Pancreas (tissue), 10 donors: Measurements from ENCODE around the gene APBA2. TPM values are rescaled to one million over a fixed set of nuclear protein-coding genes. Genes with fewer than 3 reads are reported as not detected.

Source experiments
- ATAC-seq, 4 donors: fragments of 200-7000 bp; cut with Tn5 transposase; one replicate each; pipeline versions ENCODE4 v1.8.0 to v1.9.1; 2020; ENCODE audit warnings: mild to moderate bottlenecking in 4 of 4, moderate library complexity in 4 of 4
- DNase-seq, 6 donors: peaks; one replicate each; pipeline ENCODE4 v3.0.0-alpha.2; 2020
- FAIRE-seq: peaks from 2 replicates; lab custom pipeline; 2012; peaks lifted over from hg19 to GRCh38; lab: Jason Lieb, UNC
- H3K27ac ChIP-seq, 4 donors: fragments of 200-600 bp; sonication (generic); 1 replicate in 3 of 4; 2 replicates in 1 of 4; pipeline versions ENCODE4 v1.5.0 to v1.8.0; 2020
- H3K27me3 ChIP-seq, 4 donors: fragments of 200-600 bp; one replicate each; pipeline ENCODE4 v1.8.0; 2021
- H3K36me3 ChIP-seq, 3 donors: fragments of 200-600 bp; sonication (generic) in 1 of 3; one replicate each; pipeline versions ENCODE4 v1.5.0 to v1.8.0; 2020 to 2021
- H3K4me1 ChIP-seq, 3 donors: fragments of 200-600 bp; one replicate each; pipeline ENCODE4 v1.8.0; 2021
- H3K4me3 ChIP-seq, 4 donors: fragments of 200-600 bp; sonication (generic) in 2 of 4; one replicate each; pipeline versions ENCODE4 v1.5.0 to v1.8.0; 2020 to 2021
- H3K9me3 ChIP-seq, 4 donors: fragments of 200-600 bp; one replicate each; pipeline ENCODE4 v1.8.0; 2021
- WGBS, 2 donors: extraction: QIAGEN DNeasy Blood & Tissue Kit; methylation state at CpG; one replicate each; pipeline ENCODE4 v1.1.7; 2013; 5-methylcytosine and 5-hydroxymethylcytosine counted together
- intact Hi-C, 3 donors: fragments of 100-400 bp; cut with DNase I; formaldehyde crosslinking; loops; one replicate each; pipeline versions ENCODE4 v1.11.1 to v1.14.2; 2022
- polyA plus RNA-seq, 2 donors: library from polyadenylated mRNA; stranded (reverse); fragments of 200-250 nt; gene quantifications; one replicate each; pipeline ENCODE4 v1.2.3, GENCODE V29; 2013
- total RNA-seq, 6 donors: library from RNA; stranded (reverse); fragmentation: NEBNext Ultra II Directional in 4 of 6; extraction: Animal tissue kit (Norgen Biotek cat#: 25700) in 4 of 6; gene quantifications; one replicate each; pipeline versions ENCODE4 v1.2.1 to v1.2.4, GENCODE V29; 2021 to 2023
- TF ChIP-seq, protein P1 (sequence below), 4 donors: fragments of 200-600 bp; sonication (generic) in 3 of 4; IDR thresholded peaks; one replicate each; pipeline versions ENCODE4 v1.5.0 to v1.8.0; 2021; ENCODE audit warnings: antibody characterized with exemption in 4 of 4
- donor health status: healthy with polysubstance abuse.
- donor health status: DM: no; HTN: no; CAD: no; lungs with moderate emphysema.
- donor health status: DM: no; HTN: no; CAD: no.
- donor health status: control.
- donor health status: control.
- donor health status: Bipolar disorder and iron deficiency.
- donor health status: DM: yes; HTN: yes; CAD: no.
- donor health status: DM: no; HTN: no; CAD: no.
- donor health status: DM: no; HTN: no; CAD: no.
- donor health status: DM: yes; HTN: yes; CAD: no.

The APBA2 gene
- total and polyA plus RNA-seq, 8 donors: 3.9 to 10.3 (median 6.7) TPM

DNA sequence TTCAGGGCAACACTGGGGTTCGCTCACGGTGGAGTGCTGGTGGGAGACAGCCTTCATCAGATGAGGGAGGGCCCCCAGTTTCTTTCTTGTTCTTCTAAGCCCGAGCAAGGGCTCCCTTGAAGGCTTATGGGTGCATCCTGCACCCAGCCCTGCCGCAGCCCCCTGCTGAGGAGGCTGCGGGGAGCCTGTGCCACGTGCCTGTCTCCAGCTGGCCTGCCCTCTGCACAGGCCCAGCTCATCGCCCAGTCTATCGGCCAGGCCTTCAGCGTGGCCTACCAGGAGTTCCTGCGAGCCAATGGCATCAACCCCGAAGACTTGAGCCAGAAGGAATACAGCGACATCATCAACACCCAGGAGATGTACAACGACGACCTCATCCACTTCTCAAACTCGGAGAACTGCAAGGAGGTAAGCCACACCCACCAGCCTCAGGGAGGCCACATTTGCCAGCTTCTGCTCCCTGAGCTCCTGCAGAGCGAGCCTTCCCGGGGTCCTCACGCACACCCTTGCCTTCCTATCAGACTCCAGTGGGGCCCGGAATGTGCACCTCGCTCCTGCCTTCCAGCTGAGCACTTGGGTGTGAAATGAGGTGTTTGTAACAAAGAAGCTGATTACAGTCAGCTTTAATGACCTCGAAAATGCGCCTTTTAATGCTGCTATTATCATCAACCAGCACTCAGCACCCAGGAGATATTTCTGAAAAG, 219.5 kb downstream of the APBA2 start:
- H3K27ac ChIP-seq: no peak overlapping the region
- FAIRE-seq (no peak), ATAC-seq (no peak), DNase-seq (no peak)
- H3K4me3 ChIP-seq: no peak overlapping the region
- no peaks in the 10 kb centered on the region for H3K27me3 ChIP-seq
- WGBS, 2 donors: 89 to 90% methylated on average over 22 of the region's 22 CpGs
- intact Hi-C loops: no loop called here
- no peaks in the 10 kb centered on the region for H3K4me1 ChIP-seq
- no peaks in the 10 kb centered on the region for H3K36me3 ChIP-seq
- H3K9me3 ChIP-seq: no peaks in the 10 kb centered on the region
- TF ChIP-seq, protein P1, sequence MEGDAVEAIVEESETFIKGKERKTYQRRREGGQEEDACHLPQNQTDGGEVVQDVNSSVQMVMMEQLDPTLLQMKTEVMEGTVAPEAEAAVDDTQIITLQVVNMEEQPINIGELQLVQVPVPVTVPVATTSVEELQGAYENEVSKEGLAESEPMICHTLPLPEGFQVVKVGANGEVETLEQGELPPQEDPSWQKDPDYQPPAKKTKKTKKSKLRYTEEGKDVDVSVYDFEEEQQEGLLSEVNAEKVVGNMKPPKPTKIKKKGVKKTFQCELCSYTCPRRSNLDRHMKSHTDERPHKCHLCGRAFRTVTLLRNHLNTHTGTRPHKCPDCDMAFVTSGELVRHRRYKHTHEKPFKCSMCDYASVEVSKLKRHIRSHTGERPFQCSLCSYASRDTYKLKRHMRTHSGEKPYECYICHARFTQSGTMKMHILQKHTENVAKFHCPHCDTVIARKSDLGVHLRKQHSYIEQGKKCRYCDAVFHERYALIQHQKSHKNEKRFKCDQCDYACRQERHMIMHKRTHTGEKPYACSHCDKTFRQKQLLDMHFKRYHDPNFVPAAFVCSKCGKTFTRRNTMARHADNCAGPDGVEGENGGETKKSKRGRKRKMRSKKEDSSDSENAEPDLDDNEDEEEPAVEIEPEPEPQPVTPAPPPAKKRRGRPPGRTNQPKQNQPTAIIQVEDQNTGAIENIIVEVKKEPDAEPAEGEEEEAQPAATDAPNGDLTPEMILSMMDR (IDR thresholded peaks at IDR 0.05): no peak

GRCh38 chr15:29106116-29106515, 220.3 kb downstream of the APBA2 start:
- peak in 1 of 6 donors; percentile 32 for DNase-seq
- no peaks in the 10 kb centered on the region for H3K4me1 ChIP-seq
- TF ChIP-seq, protein P1 (IDR thresholded peaks at IDR 0.05): no peak
- WGBS, 2 donors: 93 to 100% methylated on average over 3 to 4 of the region's 4 CpGs
- no peaks in the 10 kb centered on the region for H3K36me3 ChIP-seq
- no peak for FAIRE-seq
- no peaks in the 10 kb centered on the region for H3K9me3 ChIP-seq
- H3K4me3 ChIP-seq: no peak overlapping the region
- no peak for ATAC-seq
- intact Hi-C loops: no loop called here
- no peaks in the 10 kb centered on the region for H3K27me3 ChIP-seq
- no peak overlapping the region for H3K27ac ChIP-seq

DNA sequence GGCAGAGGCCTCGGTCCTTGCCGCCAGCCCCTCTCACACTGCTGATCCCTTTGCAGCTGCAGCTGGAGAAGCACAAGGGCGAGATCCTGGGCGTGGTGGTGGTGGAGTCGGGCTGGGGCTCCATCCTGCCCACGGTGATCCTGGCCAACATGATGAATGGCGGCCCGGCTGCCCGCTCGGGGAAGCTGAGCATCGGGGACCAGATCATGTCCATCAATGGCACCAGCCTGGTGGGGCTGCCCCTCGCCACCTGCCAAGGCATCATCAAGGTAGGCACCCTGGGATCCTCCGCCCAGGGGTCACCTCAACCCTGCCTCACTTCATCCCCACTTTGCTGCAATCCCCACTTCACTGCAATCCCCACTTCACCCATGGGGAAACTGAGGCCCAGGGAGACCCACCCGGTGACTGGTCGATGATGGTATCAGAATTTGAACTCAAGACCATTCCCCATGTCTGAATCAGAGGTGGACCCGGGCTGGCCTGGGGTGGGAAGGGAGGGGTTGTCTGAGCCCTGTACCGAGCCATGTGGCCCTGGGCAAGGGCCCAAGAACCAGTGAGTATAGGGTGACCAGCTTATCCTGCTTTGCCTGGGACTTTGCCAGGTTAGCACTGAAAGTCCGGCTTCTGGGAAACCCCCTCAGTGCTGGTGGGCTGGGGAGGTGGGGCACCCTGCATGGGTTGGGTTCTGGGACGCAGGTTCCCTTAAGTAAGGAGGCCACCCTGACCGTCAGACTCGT, 220.9 kb downstream of the APBA2 start:
- Histone ChIP-seq H3K36me3 (no peaks in the 10 kb centered on the region), H3K9me3 (no peaks in the 10 kb centered on the region), H3K4me1 (no peaks in the 10 kb centered on the region), H3K27me3 (no peaks in the 10 kb centered on the region), H3K4me3 (no peak overlapping the region), H3K27ac (no peak overlapping the region)
- 87 to 92% methylated on average over 19 to 21 of the region's 21 CpGs for WGBS, 2 donors
- intact Hi-C loops: no loop called here
- TF ChIP-seq, protein P1 (IDR thresholded peaks at IDR 0.05): no peak
- FAIRE-seq (no peak), DNase-seq (peak in 1 of 6 donors; percentile 47), ATAC-seq (no peak)

DNA sequence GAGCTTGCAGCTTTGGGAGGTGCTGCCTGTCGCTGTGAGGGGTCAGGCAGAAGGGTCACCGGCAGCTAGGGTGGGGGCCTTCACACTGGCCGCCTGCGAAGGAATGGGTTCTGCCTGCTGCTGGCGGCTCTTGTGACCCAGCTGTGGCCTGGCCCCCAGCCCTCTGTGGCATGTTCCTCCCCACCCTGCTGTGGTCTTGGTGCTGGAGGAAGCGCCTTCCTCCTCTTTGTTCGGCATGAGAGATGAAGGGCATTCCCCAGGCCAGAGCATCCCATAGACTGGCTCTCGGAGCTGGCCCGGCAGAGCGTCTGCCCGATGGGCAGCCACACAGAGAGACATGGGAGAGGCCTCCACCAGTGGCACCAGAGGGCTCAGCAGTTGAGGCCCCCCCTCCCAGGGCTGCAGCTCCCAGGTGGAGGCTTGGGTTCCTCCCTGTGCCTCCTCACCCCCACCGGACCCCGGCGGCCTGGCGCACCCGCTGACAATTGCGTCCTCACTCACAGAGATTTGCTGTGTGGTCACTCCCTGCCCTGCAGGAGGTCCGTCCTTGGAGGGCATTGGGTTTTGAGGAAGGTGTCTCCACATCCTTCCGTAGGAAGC, 221.6 kb downstream of the APBA2 start:
- Histone ChIP-seq H3K4me3 (no peak overlapping the region), H3K9me3 (no peaks in the 10 kb centered on the region), H3K27me3 (no peaks in the 10 kb centered on the region), H3K27ac (no peak overlapping the region), H3K36me3 (no peaks in the 10 kb centered on the region), H3K4me1 (no peaks in the 10 kb centered on the region)
- 85 to 86% methylated on average over 19 of the region's 19 CpGs for WGBS, 2 donors
- TF ChIP-seq, protein P1 (IDR thresholded peaks at IDR 0.05): no peak
- no peak for FAIRE-seq
- intact Hi-C loops: no loop called here
- peak in 1 of 6 donors; percentile 64 for DNase-seq
- ATAC-seq: no peak
